Large intestine (tissue), 1 donor: Measurements from ENCODE around the gene SORCS2. TPM values are rescaled to one million over a fixed set of nuclear protein-coding genes. Genes with fewer than 3 reads are reported as not detected.

Experiments
- polyA plus RNA-seq: library from polyadenylated mRNA; unstranded; fragments of 120-200 nt; gene quantifications from one replicate; pipeline ENCODE4 v1.2.1, GENCODE V29; 2013

The SORCS2 gene
- polyA plus RNA-seq, 1 donor = 3.6 TPM

Other genes with a start within 250 kb of the SORCS2 start
- gene TADA2B, start 149.2 kb upstream of the SORCS2 start, polyA plus RNA-seq = 18.6 TPM
- gene GRPEL1, start 124.5 kb upstream of the SORCS2 start, polyA plus RNA-seq = 31.3 TPM
- gene PSAPL1, start 242.4 kb downstream of the SORCS2 start, polyA plus RNA-seq = 0.49 TPM